Keratinocyte (primary cell): ENCODE data around the gene SLA2.

Experiments used
- CTCF ChIP-seq, 3 experiments: IDR thresholded peaks in 1 of 3; conservative IDR thresholded peaks in 1 of 3; optimal IDR thresholded peaks in 1 of 3; 2 replicates in 2 of 3; 3 replicates in 1 of 3; pipeline versions ENCODE3 to v1.5.1; 2011; ENCODE audit warnings: low read length in 3 of 3, mild to moderate bottlenecking in 3 of 3, moderate library complexity in 2 of 3, control low read depth in 1 of 3, inconsistent platforms in 1 of 3; ENCODE audit not compliant: insufficient read depth in 2 of 3; ENCODE audit errors: extremely low read depth in 1 of 3
- EZH2 ChIP-seq: IDR thresholded peaks from one replicate; pipeline ENCODE4 v1.6.1; 2012; ENCODE audit warnings: inconsistent platforms, mild to moderate bottlenecking, low read length, moderate library complexity

GRCh38 chr20:36585410-36586125, 60.4 kb downstream of the SLA2 start:
- TF ChIP-seq EZH2 (no peak), CTCF (optimal IDR thresholded peaks at IDR 0.05 in 1 of 3, IDR thresholded peaks at IDR 0.05 in 1 of 3, conservative IDR thresholded peaks at IDR 0.05 in 1 of 3; ENCODE audit: extremely low read depth in 1 of 3, insufficient read depth in 2 of 3, low read length in 3 of 3) (no peak)
